Hepatocyte (in vitro differentiated cells): ENCODE results near the gene ADAD2.

ENCODE experiments used
- CTCF ChIP-seq: fragments of 200-600 bp; sonication (generic); IDR thresholded peaks from 2 replicates; pipeline ENCODE4 v1.5.1; 2016; ENCODE audit warnings: antibody characterized with exemption, mild to moderate bottlenecking; ENCODE audit not compliant: poor library complexity
- EZH2 ChIP-seq: fragments of 200-600 bp; sonication (generic); IDR thresholded peaks from 2 replicates; pipeline ENCODE4 v1.6.1; 2016; ENCODE audit warnings: antibody characterized with exemption, mild to moderate bottlenecking, borderline replicate concordance
- EZH2phosphoT487 ChIP-seq: fragments of 200-600 bp; sonication (generic); IDR thresholded peaks from one replicate; pipeline ENCODE4 v1.6.1; 2018; ENCODE audit warnings: antibody characterized with exemption, mild to moderate bottlenecking, low read depth, moderate library complexity; ENCODE audit not compliant: unreplicated experiment, severe bottlenecking

GRCh38 chr16:84175350-84176081 is 15.4 kb upstream of the ADAD2 start:
- TF ChIP-seq CTCF (peak; percentile 65), EZH2phosphoT487 (no peak), EZH2 (no peak)
